ENCODE results near the gene NUP98.
"Not testable (repeated sequence)": the region's sequence is repeated elsewhere in the genome, so short reads cannot be mapped to it uniquely, and the experiment has no call there.

DNA sequence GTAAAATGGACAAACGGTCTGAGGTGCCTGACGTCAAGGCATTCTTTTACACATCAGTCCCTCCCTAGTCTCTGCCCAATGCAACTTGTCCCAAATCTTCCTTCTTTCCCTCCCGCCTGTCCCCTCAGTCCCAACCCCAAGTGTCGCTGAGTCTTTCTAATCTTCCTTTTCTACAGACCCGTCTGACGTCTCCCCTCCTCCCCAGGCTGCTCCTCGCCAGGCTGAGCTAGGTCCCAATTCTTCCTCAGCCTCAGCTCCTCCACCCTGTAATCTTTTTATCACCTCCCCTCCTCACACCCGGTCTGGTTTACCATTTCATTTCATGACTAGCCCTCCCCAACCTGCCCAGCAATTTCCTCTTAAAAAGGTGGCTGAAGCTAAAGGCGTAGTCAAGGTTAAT lies 148.0 kb downstream of the NUP98 start:
- not testable (repeated sequence) for TF ChIP-seq POLR2A (IDR thresholded peaks at IDR 0.05; ENCODE audit: low read depth, low read length); PAX5 (IDR thresholded peaks at IDR 0.05; ENCODE audit: insufficient read depth, low read length, severe bottlenecking); POLR2AphosphoS5 (IDR thresholded peaks at IDR 0.05; ENCODE audit: low read depth, low read length); TAF1 (IDR thresholded peaks at IDR 0.05; ENCODE audit: low read depth, low read length); POU2F2 (IDR thresholded peaks at IDR 0.05; ENCODE audit: low read depth, low read length)

Data from GM12891 (cell line).